Measurements from ENCODE around the gene NTN5.
"Not testable (repeated sequence)": the region's sequence is repeated elsewhere in the genome, so short reads cannot be mapped to it uniquely, and the experiment has no call there.

The NTN5 gene

DNA sequence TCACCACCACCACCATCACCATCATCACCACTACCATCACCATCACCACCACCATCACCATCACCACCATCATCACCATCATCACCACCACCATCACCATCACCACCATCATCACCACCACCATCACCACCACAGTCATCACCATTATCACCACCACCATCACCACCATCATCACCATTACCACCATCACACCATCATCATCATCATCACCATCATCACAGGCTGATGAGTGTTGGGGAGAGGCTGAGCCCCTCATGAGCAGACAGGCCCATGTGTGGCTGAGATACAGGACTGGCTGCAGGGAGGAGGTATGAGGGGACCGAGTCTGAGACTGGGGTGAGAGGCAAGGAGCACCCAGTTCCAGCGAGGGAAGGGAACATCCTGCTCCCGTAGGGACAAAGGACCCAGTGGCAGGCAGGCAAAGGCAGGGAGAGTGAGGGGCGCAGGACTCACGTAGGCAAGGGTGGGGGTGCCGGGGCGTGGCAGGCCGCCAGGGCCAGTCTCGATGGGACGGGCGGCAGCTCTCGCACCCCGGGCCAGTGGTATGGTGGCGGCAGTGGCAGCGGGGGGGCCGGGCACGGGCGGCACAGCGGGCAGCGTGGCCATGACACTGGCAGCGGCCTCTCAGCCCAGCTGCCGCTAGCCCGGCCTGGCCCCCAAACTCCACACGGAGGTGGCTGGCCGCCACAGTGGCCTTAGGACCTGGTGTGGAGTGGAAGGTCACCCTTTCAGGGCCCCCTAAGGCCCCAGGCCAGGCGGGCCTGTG lies 2.7 kb downstream of the NTN5 start:
- no peak for DNase-seq (ENCODE audit: low spot score)

- DNase-seq (ENCODE audit: low spot score) = no peak
Observed at GRCh38 chr19:48668761-48669160, 4.1 kb downstream of the NTN5 start.

DNA sequence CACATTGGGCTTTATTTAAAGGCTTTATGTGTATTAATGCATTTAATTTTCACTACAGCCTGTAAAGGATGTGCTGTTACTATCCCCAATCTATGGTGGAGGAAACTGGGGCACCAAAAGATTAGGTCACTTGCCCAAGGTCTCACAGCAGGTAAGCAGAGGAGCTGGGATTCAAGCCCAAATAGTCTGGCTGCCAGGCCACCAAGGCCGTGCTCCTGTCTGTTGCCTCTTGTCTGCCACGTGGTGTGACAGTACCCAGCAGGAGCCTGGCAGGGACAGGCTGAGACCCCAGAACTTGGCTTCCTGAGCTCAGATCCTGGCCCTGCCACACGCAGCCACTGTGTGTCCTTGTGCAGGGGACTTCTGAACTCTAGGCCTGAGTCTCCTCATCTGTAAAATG lies 4.5 kb downstream of the NTN5 start:
- DNase-seq (ENCODE audit: low spot score) = no peak

DNA sequence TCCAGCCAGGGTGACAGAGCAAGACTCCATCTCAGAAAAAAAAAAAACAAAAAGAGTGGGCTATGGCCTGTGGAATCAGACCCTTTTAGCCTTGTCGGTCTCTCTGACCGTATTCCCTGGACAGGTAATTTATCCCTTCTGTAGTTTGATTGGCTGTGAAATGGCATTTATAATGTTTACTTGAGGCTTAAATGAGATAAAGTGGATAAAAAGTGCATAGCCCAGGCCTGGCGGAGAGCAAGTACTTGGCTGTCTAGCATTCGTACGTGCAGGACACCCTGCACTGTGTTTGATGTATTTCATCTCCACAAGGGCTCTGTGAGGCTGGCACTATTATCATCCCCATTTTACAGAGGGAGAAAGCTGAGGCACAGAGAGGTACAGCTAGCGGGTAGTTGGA lies 7.0 kb downstream of the NTN5 start:
- no peak for DNase-seq (ENCODE audit: low spot score)

DNA sequence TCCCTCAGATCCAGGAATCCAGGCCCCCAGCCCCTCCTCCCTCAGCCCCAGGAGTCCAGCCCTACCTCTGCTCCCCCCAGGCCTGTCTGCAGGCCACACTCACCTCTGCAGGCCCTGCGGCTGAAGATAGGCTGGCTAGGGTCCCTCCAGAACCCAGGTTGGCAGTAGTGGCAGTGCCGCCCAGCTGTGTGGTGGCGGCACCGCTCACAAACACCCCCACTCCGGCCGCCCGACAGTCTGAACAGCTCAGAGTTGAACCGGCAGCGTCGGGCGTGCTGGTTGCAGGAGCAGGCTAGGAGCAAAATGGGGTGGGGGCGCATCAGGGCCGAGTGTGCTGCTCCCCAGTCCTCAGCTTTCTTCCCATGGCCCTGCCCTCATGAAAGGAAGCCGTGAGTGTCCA lies 8.3 kb downstream of the NTN5 start:
- DNase-seq (ENCODE audit: low spot score) = no peak

DNA sequence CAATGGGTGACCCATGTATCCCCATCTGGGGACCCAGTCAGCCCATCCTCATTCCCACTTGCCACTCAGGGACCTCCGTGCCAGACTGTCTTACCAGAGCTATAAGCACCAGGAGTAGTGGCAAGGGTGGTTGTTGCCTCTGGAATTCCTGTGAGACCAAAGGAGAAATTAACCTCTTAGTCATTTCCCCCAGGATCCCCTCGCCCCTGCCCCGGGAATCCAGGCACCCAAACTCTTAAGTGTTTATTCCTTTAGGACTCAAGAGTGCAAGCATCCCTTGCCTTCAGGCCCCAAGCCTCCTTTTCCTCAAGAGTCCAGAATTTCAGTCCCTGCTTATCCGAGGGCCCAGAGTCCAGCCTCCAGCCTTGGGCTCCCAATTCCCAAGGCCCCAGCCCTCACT lies 9.2 kb downstream of the NTN5 start:
- DNase-seq (ENCODE audit: low spot score) = no peak

DNA sequence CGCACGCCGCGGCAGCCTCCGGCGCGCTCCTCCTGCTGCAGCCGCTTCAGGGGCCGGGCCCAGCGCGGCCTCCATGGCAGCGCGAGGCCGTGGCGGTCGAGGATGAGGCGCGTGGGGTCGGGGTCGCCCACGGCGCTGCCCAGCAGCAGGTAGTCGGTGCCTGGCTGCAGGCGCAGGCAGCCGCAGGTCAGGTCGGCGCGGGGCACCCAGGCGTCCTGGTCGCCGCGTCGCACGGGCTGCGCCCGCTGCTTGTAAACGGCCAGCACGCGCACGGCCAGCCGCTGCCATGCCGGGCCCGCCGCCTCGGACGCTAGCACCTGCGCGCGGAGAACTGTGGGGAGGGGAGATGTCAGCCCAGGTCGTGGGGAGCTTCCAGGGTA lies 11.1 kb downstream of the NTN5 start:
- DNase-seq (ENCODE audit: low spot score) = no peak

DNA sequence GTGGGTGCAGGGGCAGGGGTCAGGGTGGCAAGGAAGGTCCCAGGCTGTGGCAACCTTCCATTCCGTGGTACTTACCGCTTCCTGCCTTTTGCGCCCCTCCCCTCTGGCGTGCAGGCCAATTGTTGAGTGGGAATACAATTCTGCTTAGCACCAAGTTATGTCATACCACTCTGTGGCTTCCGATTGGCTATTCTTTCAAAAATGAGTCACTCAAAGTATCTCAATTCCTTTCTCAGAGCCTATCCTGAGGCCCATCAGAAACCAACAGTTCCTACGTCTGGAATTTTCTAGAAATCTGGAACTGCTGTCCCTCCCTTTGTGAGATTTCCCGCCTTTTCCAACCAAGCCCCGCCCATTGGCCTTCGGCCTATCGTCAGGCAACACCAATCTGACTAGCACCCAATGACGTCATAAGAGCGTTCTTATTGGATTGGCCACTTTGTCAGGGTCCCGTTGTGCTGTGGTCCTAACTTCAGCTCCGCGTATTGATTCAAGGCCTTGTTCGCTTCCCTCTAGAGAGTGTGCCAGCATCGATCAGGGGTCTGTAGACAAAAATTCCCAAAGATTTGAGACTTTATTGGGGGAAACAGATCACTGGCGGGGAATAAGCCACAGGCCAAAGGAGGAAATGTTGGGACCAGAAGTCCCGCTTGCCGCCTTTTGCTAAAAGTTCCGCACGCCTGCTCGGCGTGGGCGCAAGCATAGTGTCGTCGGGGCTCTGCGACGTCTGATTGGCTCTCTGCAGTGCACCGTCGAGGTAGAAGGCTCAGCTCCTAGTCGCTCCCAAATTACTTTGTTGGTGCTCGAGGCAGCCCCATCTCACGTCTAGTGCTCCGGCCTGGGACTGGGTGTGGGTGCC lies 11.7 kb downstream of the NTN5 start:
- DNase-seq (ENCODE audit: low spot score) = peak; percentile 95

GRCh38 chr19:48659768-48660167 lies 13.0 kb downstream of the NTN5 start:
- peak; percentile 71 for DNase-seq (ENCODE audit: low spot score)

GRCh38 chr19:48658483-48658882 lies 14.3 kb downstream of the NTN5 start:
- DNase-seq (ENCODE audit: low spot score) = no peak

DNA sequence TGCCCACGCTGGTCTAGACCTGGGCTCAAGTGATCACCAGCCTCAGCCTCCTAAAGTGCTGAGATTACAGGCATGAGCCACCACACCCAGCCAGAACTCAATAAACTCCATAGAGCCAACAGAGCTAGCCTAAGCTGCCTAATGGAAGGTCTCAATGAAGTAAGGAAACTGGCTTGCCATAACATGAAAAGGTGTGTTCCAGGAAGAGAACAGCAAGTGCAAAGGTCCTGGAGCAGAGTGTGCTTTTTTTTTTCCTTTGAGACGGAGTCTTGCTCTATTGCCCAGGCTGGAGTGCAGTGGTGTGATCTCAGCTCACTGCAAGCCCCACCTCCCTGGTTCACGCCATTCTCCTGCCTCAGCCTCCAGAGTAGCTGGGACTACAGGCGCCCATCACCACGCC lies 15.0 kb downstream of the NTN5 start:
- DNase-seq (ENCODE audit: low spot score) = not testable (repeated sequence)

DNA sequence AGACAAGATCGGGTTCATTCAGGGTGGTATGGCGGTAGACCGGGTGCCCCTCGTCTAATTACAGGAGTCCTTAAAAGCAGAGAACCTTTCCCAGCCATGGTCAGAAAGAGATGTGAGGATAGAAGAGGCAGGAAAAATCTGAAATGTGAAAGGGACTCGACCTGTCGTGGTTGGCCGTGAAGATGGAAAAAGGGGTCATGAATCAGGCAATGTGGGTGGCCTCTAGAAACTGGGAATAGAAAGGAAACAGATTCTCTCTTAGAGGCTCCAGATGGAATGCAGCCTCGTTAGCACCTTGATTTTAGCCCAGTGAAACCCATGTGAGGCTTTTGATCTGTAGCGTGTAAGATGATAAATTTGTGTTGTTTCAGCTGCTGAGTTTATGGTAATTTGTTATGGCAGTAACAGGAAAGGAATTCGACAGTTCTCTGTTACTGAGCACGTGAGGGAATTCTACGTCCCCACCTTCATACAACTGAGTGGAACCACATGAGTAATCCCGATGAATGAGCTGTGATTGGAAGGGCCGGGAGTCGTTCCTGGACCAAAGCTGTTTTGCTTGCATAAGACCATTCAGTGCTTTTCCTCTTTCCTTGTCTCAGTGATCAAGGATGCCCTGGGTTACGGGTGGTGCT lies 15.9 kb downstream of the NTN5 start:
- DNase-seq (ENCODE audit: low spot score) = no peak

GRCh38 chr19:48654299-48655059 lies 18.3 kb downstream of the NTN5 start:
- DNase-seq (ENCODE audit: low spot score) = no peak

- DNase-seq (ENCODE audit: low spot score) = no peak
Observed at GRCh38 chr19:48651683-48652048, 21.2 kb downstream of the NTN5 start.

DNA sequence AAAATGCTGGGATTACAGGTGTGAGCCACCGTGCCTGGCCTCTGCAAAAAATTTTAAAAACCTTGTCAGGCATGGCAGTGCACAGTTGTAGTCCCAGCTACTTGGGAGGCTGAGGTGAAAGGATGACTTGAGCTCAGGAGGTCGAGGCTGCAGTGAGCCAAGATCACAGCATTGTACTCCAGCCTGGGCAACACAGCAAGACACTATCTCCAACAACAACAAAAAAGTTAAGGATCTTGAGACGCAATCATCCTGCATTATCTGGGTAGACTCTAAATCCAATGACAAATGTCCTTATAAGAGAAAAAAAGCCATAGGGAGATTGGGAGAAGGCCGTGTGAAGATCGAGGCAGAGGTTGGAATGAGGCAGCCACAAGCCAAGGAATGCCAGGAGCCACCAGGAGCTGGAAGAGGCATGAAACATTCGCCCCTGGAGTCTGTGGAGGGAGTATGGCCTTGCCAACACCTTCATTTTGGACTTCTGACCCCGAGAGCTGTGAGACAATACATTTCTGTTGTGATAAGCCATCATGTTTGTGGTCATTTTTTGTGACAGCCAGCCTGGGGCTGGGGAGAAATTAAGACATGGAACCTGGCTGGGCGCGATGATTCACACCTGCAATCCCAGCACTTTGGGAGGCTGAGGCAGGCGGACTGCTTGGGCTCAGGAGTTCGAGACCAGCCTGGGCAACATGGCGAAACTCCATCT lies 21.7 kb downstream of the NTN5 start:
- DNase-seq (ENCODE audit: low spot score) = no peak

GRCh38 chr19:48648134-48648533 lies 24.7 kb downstream of the NTN5 start:
- DNase-seq (ENCODE audit: low spot score) = no peak

- peak; percentile 33 for DNase-seq (ENCODE audit: low spot score)
Observed at GRCh38 chr19:48646722-48647216, 26.0 kb downstream of the NTN5 start.

DNA sequence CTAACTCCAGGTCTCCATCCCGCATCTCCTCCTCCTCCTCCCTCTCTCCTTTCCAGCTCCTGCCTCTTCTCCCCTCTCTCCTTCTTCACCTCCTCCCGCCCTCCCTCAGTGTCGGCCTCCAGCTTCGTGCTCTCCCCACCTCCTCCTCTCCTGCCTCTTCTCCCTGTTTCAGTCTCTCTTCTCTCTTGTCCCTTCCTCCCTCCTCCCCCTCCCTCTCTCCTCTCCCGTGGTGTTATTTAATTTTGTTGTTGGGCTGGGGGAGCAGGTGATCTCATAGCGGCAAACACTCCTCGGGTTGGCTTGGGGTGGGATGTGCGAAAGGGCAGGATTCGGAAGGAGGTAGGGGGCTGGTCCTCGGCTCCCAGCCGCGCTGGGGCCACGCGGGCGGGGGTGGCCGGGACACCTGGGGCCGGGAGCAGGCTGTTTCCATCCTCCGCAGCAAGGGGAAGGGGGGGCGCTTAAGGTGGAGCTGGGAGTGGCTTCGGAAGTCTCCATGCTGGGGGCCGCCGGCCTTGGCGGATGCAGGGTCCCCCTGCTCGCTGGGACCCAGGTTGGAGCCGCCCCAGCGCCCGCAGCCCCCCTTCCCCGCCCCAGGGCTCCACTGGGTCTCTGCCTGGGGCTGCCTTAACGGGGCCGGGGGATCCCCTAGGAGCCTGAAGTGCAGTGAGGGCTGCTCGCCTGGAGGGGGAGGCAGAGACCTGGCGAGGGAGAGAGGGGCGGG lies 26.7 kb downstream of the NTN5 start, which contains the start of gene CA11:
Gene CA11, minus strand, starts transcription at position 187 of the 721 bp plus-strand sequence. CDS start 555 bp downstream, outside the sequence.
- peak; percentile 89 for DNase-seq (ENCODE audit: low spot score)

GRCh38 chr19:48645620-48646000 lies 27.2 kb downstream of the NTN5 start:
- DNase-seq (ENCODE audit: low spot score) = no peak

- DNase-seq (ENCODE audit: low spot score) = peak; percentile 90
Observed at GRCh38 chr19:48644839-48645619, 27.8 kb downstream of the NTN5 start.
